GM11168 (cell line): ENCODE data around the gene ID1.
"Not testable (repeated sequence)": the region's sequence is repeated elsewhere in the genome, so short reads cannot be mapped to it uniquely, and the experiment has no call there.

Source experiments
- in situ Hi-C: fragments of 300-500 bp; cut with MboI; formaldehyde crosslinking; loops from one replicate; pipeline ENCODE4 v1.12.0; 2022; ENCODE audit warnings: low sequenced_read_pairs; ENCODE audit not compliant: unreplicated experiment

ID1 gene

DNA sequence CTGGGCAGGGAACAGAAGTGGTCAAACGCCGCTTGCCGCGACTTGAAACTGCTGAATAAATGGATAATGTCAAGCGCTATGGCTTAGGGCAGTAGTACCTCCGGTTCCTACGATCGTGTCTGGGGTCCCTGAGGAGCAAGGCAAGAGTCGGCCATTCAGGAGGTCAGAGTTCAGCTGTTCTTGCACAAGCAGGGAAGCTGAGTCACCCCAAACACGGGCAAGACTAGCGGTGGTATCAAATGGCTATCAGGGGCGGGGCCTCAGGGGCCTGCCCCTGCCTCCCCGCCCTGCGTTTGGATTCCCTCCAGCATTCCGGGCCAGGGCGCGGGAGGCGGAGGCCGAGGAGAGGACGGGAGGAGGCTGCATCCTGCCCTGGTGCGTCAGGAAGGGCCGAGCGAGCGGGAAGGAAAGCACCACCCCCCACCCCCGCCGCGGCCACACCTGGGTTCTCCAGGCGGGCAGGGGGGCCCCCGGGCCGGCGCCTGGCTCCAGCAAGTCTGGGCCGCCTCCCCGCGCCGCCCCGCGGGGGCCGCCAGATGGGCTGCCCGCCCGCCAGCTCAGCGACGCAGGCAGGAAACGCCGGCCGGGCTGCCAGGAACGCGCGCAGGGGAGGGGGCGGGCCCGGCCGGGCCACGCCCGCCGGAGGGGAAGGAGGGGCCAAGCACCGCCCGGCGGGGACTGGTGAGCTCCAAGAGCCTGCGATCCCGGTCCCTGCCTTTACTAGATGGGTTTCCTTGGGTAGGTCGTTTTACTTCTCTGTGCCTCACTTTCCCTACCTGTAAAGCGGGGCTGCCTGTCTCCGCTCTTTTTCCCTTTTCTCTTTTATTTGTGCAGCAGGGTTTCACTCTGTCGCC lies 32.2 kb upstream of the ID1 start:
- in situ Hi-C loops = no loop called here

DNA sequence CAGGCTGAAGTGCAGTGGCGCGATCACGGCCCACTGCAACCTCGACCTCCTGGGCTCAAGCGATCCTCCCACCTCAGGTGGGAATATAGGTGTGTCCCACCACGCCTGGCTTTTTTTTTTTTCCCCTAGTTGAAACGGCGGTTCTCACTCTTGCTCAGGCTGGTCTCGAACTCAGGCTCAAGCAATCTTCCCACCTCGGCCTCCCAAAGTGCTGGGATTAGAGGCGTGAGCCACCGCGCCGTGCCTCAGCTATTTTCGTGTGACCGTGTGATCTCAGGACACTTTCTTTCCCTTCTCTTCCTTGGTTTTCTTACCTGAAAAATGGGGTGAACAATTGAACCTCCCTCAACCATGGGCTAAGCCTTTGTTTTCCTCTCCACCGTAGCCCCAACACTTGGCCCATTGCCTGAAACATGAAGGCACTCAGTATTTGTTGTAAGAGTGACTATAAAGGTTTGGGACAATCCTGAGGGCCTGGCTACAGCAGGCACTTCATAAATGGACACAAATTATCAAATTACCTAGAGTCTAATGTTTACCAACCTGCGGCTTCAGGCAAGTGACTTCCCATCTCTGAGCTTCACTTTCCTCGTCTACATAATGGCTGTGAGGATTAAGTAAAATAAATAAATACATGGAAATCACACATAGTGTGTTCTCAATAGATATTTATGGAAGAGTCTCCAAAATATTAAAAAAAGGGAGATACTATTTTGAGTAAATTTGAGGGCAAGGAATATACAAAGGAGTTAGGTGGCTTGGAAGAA lies 31.4 kb upstream of the ID1 start:
- in situ Hi-C loops = no loop called here

DNA sequence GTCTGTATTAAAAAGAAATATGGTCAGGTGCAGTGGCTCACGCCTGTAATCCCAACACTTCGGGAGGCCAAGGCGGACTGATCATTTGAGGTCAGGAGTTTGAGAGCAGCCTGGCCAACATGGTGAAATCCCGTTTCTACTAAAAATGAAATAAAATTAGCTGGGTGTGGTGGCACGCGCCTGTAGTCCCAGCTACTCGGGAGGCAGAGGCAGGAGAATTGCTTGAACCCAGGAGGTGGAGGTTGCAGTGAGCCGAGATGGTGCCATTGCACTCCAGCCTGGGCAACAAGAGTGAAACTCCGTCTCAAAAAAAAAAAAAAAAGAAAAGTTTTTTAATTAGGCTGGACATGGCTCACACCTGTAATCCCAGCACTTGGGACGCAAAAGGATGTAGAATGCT lies 30.1 kb upstream of the ID1 start:
- in situ Hi-C loops = not testable (repeated sequence)

DNA sequence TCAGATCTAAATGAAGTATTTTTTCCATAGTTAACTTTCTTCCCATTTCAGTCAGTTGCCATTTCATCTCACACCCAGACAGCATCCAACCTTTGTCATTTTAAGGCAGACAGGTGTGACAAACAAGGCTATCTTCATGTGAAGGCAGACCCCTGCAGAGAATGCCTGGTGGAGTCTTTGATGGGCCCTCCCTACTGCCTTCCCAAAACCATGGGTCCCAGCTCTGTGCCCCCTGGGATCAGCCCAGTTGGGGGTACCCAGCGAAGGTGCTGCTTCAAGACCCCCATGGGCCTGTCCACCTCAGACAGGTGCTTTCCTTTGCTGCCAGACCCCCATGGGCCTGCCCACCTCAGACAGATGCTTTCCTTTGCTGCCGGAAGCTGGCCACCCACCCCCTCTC lies 28.3 kb upstream of the ID1 start:
- in situ Hi-C loops = no loop called here

DNA sequence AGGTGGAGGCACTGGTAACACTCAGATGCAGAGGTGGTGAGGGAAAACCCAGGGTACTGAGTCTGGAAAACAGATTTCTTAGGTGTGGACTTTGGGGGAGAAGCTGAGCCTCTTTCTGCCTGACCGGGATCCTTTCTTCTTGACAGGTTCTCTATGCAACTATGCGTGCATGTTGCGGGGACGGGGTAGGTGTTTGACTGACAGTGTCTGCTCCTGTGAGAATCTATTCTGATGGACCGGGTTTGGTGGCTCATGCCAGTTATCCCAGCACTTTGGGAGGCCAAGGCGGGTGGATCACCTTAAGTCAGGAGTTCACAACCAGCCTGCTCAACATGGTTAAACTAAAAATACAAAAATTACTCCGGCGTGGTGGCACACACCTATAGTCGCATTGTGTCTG lies 27.9 kb upstream of the ID1 start:
- in situ Hi-C loops = no loop called here

DNA sequence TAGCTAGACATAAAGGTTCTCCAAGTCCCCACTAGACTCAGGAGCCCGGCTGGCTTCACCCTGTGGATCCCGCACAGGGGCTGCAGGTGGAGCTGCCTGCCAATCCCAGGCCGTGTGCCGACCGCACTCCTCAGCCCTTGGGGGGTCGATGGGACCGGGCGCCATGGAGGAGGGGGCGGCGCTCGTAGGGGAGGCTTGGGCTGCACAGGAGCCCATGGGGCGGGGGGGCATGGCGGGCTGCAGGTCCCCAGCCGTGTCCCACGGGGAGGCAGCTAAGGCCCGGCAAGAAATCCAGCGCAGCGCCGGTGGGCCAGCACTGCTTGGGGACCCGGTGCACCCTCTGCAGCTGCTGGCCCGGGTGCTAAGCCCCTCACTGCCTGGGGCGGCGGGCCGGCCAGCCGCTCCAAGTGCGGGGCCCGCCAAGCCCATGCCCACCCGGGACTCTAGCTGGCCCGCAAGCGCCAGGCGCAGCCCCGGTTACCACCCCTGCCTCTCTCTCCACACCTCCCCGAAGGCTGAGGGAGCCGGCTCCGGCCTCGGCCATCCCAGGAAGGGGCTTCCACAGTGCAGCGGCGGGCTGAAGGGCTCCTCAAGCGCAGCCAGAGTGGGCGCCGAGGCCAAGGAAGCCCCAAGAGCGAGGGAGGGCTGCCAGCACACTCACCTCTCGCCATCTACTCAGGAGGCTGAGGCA lies 26.5 kb upstream of the ID1 start:
- in situ Hi-C loops = no loop called here

DNA sequence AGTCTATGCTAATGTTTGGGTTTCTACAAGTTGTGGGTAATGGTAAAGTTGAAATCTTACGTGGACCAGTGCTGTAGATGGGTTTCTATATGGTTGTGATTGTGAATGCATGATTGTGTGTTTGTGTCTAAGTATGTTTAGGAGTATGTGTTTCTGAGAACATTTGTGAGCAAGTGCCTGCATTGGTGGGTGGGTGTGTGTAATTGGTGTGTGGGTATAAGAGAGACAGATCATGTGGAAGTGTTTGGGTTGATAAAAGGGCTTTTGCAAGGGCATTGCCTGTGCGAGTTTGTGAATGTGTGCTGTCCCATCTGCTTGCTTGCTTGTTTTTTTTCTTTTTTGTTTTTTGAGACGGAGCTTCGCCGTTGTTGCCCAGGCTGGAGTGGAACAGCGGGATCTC lies 25.8 kb upstream of the ID1 start:
- in situ Hi-C loops = no loop called here

DNA sequence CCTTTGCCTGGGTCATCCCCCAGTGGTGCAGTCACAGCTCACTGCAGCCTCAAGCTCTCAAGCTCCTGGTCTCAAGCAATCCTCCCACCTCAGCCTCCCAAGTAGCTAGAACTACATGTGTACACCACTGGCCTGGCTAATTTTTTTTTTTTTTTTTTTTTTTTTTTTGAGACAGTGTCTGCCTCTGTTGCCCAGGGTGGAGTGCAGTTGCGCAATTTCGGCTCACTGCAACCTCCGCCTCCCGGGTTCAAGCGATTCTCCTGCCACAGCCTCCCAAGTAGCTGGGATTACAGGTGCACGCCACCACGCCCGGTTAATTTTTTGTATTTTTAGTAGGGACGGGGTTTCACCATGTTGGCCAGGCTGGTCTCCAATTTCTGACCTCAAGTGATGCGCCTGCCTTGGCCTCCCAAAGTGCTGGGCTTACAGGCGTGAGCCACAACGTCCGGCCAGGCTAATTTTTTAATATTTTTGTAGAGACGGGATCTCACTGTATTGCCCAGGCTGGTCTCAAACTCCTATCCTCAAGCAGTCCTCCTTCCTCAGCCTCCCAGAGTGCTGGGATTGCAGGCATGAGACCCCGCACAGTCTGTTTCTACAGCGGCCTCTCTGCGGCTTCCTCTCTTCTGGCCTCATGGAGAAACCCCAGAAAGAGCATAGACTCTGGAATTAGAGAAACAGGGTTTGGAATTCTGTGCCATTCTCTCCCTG lies 25.0 kb upstream of the ID1 start:
- in situ Hi-C loops = not testable (repeated sequence)

DNA sequence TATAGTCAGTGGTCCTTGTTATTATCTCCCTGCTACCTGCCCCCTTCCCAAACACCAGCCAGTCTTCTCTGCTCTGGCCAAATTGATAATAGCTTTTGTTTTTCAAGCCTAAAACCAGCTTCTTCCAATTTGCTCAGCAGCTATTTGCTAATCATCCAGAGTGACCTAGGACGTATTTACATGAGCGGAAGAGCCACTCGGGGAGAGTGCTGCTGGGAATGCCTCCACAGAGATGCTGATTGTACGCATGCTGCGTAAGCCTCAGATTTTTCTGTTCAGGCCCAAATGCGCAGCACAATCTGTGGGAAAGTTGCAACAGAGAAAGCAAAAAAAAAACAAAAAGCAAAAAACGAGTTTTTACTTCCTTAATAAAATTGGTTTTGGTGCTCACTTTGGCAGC lies 24.4 kb upstream of the ID1 start:
- in situ Hi-C loops = no loop called here

DNA sequence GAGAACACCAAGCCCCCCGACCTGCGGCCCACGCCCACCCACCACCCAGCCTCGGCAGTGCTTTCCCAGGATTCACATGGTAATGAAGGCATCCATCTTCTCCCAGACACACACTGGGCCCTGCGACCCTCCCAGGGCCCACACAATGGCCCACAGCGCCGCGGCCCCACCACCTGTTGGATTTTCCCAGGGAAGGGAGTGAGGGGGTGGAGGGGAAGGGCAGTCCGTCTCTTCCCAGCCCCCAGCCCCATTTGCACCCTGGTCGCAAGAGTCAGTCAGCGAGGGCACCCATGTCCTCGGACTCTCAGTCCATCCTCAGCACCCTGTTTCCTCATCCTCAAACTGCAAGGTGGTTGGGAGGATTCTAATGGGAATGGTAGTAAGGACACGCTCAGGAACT lies 23.7 kb upstream of the ID1 start:
- in situ Hi-C loops = no loop called here

DNA sequence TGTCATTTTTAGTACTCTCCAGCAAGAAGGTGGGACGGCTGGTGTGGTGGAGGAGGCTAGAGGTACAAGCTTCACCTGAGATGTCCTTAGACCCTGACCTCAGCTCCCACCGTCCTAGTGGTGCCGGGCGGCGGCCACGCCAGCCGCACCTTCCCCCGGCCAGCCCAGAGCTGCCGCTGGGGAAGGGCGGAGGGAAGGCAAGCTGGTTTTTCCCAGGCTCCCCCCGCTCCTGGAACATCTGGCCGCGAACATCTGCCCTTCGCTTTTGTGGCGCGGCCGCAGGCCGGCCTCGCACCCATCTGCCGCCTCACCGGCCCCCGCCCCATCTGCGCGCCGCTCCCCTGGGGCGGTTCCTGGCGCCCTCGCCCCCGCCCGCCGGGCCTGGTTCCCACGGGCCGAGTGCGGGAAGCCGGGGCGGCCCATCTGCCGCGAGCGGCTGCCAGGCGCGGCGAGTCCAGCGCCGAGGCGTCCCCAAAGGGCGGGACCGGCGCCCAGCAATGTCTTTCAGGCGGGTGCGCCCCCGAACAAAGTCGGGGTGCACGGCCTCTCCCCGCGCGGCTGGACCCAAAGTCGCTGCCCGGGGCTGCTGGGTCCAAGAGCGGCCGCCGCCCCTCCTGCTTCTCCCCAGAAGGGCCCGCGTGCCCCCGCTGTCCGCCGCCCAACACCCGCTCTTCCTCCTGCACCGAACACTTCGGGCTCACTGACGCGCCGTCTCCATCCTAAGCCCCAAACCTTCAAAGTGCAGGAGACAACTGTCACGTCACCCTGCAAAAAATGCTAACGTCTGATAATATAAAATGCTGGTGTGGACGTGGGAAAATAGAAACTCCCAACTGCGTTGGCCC lies 17.3 kb upstream of the ID1 start:
- in situ Hi-C loops = no loop called here

DNA sequence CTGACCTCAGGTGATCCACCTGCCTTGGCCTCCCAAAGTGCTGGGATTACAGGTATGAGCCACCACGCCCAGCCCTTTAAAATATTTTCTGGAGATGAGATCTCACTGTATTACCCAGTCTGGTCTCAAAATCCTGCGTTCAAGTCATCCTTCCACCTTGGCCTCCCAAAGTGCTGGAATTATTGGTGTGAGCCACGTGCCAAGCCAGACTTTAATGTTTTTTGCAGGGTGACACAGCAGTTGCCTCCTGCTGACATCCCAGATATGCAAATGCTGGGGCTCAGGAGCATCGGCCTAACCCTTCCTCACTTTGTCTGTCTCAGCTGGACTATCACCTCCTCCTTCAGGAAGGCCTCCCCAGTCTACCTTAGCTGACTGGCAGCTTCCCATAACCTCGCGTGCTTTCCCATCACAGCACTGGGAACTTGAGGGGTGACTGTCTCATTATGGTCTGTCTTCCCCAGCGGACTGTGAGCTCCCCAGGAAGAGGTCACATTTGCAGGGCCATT lies 14.3 kb upstream of the ID1 start:
- in situ Hi-C loops = no loop called here

DNA sequence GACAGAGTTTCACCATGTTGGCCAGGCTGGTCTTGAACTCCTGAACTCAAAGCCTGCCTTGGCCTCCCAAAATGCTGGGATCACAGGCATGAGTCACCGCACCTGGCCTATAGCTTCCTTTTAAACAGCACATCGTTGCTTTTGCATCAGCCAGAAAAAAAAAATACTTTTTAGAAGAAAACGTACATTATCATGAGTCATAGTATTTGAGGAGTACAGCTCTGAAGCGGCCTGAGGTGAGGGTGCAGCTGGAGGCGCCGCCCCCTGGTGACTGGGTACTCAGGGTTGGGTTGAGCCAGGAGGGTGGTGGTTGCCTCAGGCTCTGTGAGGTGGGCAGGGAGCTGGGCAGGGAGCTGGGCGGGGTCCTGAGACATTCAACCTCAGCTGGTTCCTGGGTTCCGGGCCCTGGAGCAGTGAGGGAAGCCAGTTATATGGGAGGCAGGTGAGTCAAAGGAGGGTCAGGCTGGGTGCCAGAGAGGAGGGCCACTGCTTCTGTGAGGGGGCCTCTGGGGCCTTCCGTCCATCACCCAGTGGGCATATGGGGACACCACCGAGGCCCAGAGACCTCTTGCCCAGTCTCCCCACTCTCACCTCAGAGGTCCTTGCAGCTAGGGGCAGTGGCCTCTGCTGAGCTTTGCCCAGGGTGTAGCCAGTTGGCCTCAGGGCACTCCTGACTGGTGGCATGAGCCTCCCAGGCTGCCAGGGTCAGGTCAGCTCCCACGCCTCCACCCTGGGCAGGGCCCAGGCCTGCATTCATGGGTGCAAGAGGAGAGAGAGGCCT lies 11.7 kb upstream of the ID1 start:
- in situ Hi-C loops = no loop called here

DNA sequence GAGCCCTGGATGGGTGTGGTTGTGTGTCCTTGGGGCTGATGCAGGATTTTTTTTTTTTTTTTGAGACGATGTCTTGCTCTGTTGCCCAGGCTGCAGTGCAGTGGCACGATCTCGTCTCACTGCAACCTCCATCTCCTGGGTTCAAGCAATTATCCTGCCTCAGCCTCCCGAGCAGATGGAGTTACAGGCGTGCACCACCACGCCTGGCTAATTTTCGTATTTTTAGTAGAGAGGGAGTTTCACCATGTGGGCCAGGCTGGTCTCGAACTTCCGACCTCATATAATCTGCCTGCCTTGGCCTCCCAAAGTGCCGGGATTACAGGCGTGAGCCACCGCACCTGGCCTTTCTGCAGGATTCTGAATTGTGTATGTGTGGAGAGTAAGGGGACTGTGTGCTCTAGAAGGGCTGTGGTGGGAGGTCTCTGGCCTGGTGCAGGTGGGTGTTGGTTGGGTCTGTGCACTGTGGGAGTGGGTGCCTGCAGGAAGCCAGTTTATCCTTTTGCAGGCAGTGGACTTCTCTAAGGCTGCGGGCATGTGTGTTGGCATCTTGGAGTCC lies 11.0 kb upstream of the ID1 start:
- in situ Hi-C loops = no loop called here

DNA sequence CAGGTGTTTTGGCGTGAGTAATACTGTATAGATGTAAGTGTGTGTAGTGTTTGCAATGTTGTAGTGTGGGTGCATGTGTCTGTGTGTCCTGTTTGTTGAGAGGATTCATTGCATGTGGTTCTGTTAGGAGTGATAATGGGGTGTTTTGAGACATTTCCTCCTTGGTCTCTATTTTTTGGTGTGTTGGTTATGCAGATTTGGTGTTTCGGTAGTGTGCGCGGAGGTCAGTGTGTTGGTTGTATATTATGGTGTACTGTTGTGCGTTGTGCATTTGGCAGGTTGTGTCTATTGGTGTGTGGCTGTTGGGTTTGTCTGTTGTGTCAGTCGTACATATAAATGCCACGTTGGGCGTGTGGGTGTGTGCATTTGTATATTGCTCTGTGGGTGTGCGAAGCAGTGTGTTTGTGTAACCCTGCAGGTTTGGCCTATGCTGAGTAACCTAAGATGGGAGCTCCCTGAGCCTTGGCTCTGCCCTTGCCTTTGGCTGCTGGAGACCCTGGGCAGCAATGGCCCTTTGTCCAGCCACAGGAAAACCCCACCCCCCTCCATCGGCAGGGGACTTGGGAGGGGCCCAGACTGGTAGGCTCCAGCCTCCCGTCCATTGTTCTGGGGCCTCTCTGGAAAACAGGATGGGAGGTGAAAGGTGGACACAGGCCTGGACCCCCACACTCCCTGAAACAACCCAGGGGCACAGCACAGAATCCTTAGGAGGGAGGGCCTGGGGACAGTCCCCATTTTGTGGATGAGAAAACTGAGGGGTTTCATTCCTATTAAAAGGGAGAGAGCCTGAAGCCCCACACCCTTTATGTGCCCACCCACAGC lies 10.3 kb upstream of the ID1 start:
- in situ Hi-C loops = no loop called here

DNA sequence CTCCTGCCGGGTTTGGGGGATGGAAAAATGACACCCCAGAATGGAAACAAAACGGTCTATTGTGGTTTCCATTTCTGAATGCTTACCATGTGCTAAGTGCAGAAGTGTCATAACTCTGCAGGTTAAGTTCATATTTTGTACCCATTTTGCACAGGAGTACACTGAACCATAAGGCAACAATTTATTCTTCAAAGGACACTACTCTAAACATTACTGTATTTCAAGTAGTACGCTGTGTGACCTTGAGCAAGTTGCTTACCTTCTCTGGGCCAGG lies 9.8 kb upstream of the ID1 start:
- in situ Hi-C loops = no loop called here

DNA sequence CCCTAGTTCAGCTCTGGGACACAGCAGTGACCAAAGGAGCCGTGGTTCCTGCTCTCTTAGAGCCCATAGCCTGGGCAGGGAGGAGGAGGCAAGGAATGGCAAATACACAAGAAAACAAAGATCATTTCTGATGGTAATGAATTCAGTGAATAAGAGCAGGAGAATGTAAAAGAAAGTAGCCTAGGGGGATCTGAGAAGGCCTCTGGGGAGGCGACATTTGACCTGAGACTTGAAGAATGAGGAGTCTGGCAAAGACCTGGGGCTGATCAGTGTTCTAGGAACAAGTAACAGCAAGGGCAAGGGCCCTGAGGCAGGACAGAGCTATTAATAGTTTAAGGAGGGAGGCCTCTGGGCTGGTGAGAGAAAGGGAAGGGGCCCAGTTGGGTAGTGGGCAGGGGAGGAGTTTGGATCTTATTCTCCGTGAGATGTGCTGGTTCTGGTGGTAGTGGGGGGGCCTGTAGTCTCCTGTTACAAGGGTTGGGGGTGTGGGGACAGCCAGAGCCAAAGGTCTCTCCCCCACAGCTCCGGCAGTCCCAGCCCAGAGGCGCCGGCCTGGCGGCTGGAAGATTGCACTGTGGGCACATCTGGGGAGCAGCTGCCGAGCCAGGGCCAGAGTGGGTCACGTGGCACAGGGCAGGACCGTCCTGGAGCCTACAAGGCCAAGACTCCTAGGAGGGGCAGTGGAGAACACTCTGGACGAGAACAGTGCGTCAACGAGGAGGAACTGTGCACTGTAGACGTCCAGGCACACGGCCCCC lies 9.3 kb upstream of the ID1 start:
- in situ Hi-C loops = no loop called here
